ENCODE data around the gene SPHK1. TPM values are rescaled to one million over a fixed set of nuclear protein-coding genes. Genes with fewer than 3 reads are reported as not detected.

The SPHK1 gene
- total RNA-seq, 1 donor from 2014 or later, result 8.5 TPM

- Histone ChIP-seq H3K27ac (no peak overlapping the region), H3K4me1 (no peaks in the 10 kb centered on the region), H3K27me3 (no peaks in the 10 kb centered on the region), H3K9me3 (no peaks in the 10 kb centered on the region), H3K4me3 (no peak overlapping the region), H3K36me3 (peaks cover 84% of the 10 kb centered on the region)
- DNase-seq (no peak), ATAC-seq (no peak)
- intact Hi-C loops (cut with DNase I), result loop anchor here (5.0 to 10.0 kb wide), 2 partner anchors 55 to 97 kb away; partner anchors contain the start of gene UBE2O
- TF ChIP-seq, protein P1, sequence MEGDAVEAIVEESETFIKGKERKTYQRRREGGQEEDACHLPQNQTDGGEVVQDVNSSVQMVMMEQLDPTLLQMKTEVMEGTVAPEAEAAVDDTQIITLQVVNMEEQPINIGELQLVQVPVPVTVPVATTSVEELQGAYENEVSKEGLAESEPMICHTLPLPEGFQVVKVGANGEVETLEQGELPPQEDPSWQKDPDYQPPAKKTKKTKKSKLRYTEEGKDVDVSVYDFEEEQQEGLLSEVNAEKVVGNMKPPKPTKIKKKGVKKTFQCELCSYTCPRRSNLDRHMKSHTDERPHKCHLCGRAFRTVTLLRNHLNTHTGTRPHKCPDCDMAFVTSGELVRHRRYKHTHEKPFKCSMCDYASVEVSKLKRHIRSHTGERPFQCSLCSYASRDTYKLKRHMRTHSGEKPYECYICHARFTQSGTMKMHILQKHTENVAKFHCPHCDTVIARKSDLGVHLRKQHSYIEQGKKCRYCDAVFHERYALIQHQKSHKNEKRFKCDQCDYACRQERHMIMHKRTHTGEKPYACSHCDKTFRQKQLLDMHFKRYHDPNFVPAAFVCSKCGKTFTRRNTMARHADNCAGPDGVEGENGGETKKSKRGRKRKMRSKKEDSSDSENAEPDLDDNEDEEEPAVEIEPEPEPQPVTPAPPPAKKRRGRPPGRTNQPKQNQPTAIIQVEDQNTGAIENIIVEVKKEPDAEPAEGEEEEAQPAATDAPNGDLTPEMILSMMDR (IDR thresholded peaks at IDR 0.05), result no peak
These were observed 15.1 kb downstream of the SPHK1 start for GRCh38 chr17:76399175-76400172.

- Histone ChIP-seq H3K9me3 (no peaks in the 10 kb centered on the region), H3K27ac (no peak overlapping the region), H3K36me3 (peaks cover 70% of the 10 kb centered on the region), H3K4me1 (peaks cover 6% of the 10 kb centered on the region), H3K4me3 (no peak overlapping the region), H3K27me3 (no peaks in the 10 kb centered on the region)
- intact Hi-C loops (cut with DNase I), result loop anchor here (10.0 kb wide), 1 partner anchor 52 kb away; the partner anchor contains the start of gene UBE2O
- TF ChIP-seq, protein P1 (IDR thresholded peaks at IDR 0.05), result no peak
- no peak for ATAC-seq
- no peak for DNase-seq
These were observed 18.3 kb downstream of the SPHK1 start for GRCh38 chr17:76402711-76403110.

DNA sequence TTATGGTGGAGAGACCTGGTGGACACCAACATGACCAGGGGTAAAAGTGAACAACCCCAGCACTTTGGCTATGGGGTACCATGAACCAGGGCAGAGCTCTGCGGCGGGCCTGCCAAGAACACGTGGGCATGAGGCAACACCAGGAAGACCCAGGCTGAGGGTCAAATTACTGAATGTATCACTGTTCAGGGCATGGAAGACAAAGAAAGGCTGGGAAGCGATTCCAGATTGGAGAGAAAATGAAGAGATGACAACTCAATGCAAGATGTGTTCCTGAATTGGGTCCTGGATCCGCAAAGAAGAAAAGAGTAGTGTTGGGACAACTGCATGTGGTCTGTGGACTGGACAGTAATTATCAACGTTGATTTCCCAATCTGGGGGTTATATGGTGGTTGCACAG lies 19.8 kb downstream of the SPHK1 start:
- Histone ChIP-seq H3K4me1 (peaks cover 6% of the 10 kb centered on the region), H3K36me3 (peaks cover 56% of the 10 kb centered on the region), H3K27ac (no peak overlapping the region), H3K27me3 (no peaks in the 10 kb centered on the region), H3K9me3 (no peaks in the 10 kb centered on the region), H3K4me3 (no peak overlapping the region)
- no peak for DNase-seq
- ATAC-seq, result no peak
- TF ChIP-seq, protein P1 (IDR thresholded peaks at IDR 0.05), result no peak
- intact Hi-C loops (cut with DNase I), result loop anchor here (10.0 kb wide), 1 partner anchor 51 kb away; the partner anchor contains the start of gene UBE2O

DNA sequence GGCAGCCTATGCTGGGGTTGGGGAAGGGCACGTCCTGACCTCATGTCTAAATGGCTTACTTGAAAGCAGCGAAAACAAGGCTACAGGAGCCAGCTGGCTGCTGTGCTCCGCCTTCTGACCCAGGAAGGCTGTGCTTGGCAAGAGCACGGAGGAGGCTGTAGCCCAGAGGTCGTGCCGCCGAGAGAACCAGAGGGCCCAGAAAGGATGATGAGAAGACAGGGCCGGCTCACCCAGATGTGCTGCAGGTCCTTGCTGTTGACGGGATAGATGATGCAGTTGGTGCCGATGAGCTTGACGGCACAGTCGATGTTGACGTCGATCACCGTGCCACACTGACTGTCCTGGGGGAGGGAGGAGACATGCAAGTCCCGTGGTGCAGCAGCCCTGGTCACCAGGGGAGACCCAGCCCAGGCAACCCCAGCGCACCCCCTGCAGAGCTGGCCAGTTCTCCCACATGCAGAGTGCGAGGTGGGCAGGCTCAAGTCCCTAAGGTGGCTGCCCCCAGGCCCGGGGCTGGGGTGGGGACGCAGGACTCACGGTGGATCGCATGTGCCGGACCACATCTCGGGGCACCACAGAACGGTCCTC lies 20.7 kb downstream of the SPHK1 start:
- TF ChIP-seq, protein P1 (IDR thresholded peaks at IDR 0.05), result no peak
- no peaks in the 10 kb centered on the region for H3K27me3 ChIP-seq
- no peak overlapping the region for H3K4me3 ChIP-seq
- DNase-seq (no peak), ATAC-seq (no peak)
- intact Hi-C loops (cut with DNase I), result loop anchor here (5.0 to 10.0 kb wide), 2 partner anchors 50 to 102 kb away; partner anchors contain the start of gene UBE2O
- peaks cover 6% of the 10 kb centered on the region for H3K4me1 ChIP-seq
- peaks cover 48% of the 10 kb centered on the region for H3K36me3 ChIP-seq
- no peak overlapping the region for H3K27ac ChIP-seq
- H3K9me3 ChIP-seq, result no peaks in the 10 kb centered on the region

- no peak overlapping the region for H3K4me3 ChIP-seq
- TF ChIP-seq, protein P1 (IDR thresholded peaks at IDR 0.05), result no peak
- no peaks in the 10 kb centered on the region for H3K27me3 ChIP-seq
- ATAC-seq (no peak), DNase-seq (no peak)
- H3K4me1 ChIP-seq, result peaks cover 6% of the 10 kb centered on the region
- H3K36me3 ChIP-seq, result peaks cover 43% of the 10 kb centered on the region
- intact Hi-C loops (cut with DNase I), result loop anchor here (5.0 to 10.0 kb wide), 2 partner anchors 49 to 102 kb away; partner anchors contain the start of gene UBE2O
- no peak overlapping the region for H3K27ac ChIP-seq
- H3K9me3 ChIP-seq, result no peaks in the 10 kb centered on the region
These were observed 21.2 kb downstream of the SPHK1 start for GRCh38 chr17:76405607-76405966.
